ENCODE measurements around the gene FAF2.
"Not testable (repeated sequence)": the region's sequence is repeated elsewhere in the genome, so short reads cannot be mapped to it uniquely, and the experiment has no call there.

Gene FAF2, protein sequence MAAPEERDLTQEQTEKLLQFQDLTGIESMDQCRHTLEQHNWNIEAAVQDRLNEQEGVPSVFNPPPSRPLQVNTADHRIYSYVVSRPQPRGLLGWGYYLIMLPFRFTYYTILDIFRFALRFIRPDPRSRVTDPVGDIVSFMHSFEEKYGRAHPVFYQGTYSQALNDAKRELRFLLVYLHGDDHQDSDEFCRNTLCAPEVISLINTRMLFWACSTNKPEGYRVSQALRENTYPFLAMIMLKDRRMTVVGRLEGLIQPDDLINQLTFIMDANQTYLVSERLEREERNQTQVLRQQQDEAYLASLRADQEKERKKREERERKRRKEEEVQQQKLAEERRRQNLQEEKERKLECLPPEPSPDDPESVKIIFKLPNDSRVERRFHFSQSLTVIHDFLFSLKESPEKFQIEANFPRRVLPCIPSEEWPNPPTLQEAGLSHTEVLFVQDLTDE

DNA sequence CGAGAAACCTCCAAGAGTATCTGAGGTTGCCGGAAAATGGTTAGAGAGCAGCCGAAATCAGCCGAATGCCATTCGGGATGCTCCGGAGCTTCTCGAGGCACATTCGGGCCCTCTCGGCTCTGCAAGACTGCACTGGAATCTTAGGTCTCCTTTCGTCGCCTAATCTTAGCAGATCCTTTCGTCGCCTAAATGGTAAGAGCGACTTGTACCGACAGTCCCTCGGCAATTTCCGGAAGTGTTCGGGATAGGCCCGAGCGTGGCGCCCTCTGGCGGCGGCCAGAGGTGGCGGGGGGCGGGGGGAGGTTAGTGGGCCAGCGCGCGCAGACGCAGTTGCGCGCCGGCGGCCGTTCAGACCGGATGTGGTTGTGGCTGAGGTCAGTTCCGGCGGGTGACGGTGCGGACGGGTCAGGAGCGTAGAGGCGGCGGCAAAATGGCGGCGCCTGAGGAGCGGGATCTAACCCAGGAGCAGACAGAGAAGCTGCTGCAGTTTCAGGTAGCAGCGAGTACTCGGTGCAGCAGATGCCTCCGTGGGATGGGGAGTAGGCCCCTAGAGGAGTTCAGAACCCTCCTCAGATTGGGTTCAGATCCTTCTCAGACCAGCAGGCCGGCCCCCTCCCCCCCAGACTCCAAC is at the start of gene FAF2:
Gene FAF2, plus strand, starts transcription at position 408 of the 631 bp plus-strand sequence. Its CDS starts 23 bp downstream, at position 431.
- Histone ChIP-seq H3K4me3 (ENCODE audit: low read depth, low read length) (peak within 1 kb of the TSS; percentile 95), H3K9me3 (ENCODE audit: control insufficient read depth, insufficient read depth, low read length) (no peaks in the 10 kb centered on the region), H3K36me3 (ENCODE audit: control insufficient read depth, insufficient read depth, low read length) (no peaks in the 10 kb centered on the region), H3K9ac (ENCODE audit: low read depth, low read length) (peak within 1 kb of the TSS; percentile 97), H3K27me3 (ENCODE audit: control insufficient read depth, insufficient read depth, low read length) (no peaks in the 10 kb centered on the region), H3K4me1 (ENCODE audit: control insufficient read depth, insufficient read depth, low read length) (peaks cover 3% of the 10 kb centered on the region)

DNA sequence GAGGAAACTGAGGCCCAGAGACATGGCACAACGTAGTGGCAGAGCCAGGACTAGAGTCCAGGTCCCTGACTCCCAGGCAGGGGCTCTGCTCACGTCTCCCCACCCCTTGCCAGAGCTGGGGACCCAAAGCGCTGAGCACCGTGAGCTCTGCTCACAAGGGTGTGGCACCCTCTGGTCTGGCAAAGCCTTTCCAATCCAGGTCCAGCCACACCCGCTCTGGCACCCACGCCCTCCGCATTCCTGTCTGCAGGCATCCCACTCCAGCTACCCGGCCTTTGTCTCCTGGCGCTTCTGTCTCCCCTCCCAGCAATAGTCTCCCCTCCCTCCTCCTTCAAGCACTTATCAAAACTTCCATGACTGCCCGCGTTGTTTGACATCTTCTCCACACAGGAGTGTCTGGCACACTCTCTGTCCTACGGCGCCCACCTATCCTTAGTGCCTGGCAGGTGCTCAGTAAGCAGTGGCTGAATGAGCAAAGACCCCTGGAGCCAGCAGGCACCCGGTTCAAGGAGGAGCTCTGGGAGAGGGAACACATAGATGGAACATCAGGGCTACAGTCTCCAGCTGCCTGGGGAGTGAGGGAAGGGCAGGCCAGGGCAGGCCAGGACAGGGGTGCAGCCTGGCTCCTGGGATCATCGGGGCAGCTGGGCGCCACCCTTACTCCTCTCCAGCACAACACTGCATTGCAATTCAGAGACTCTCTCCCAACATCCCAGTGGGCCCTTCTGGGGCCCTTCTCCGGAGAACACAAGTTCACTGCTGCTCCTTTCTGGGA is 47.6 kb upstream of the FAF2 start:
- Histone ChIP-seq H3K9me3 (ENCODE audit: control insufficient read depth, insufficient read depth, low read length) (no peaks in the 10 kb centered on the region), H3K9ac (ENCODE audit: low read depth, low read length) (no peak overlapping the region), H3K4me3 (ENCODE audit: low read depth, low read length) (no peak overlapping the region), H3K36me3 (ENCODE audit: control insufficient read depth, insufficient read depth, low read length) (no peaks in the 10 kb centered on the region), H3K27me3 (ENCODE audit: control insufficient read depth, insufficient read depth, low read length) (no peaks in the 10 kb centered on the region), H3K4me1 (ENCODE audit: control insufficient read depth, insufficient read depth, low read length) (no peaks in the 10 kb centered on the region)

DNA sequence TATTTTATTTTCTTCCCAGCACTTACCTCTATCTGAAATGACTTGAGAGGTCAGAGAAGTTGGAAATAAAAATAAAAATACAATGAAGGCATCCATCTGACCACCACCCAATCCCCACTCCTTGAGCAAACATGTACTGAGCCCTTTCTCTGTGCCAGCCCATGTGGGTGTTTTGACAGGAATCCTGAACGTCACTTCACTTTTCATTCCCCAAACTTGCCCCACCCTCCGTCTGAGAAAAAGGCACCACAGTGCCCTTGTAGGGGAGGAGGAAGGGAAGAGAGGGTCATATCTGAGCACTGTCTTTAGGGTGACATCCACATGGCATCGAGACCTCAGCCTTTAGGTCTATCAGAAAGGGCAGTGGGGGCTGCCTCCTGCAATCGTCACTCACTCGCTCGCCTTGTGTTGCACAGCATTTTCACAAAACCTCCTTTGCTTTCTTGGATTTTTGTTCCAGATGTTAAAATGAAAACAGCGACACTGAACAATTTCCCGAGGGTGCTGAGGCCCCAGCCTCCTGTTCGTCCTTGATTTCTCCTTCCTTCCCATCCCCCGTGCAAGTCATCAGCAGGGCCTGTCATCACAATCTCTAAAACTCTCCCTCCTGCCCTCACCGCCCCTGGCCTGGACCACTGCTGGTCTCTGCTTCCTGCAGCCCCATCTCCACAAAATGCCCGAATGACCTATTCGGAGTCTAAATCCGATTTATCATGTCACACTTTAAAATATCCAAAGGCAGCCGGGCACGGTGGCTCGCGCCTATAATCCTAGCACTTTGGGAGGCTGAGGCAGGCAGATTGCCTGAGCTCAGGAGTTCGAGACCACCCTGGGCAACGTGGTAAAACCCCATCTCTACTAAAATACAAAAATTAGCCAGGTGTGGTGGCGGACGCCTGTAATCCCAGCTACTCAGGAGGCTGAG is 46.6 kb upstream of the FAF2 start:
- H3K4me1 ChIP-seq (ENCODE audit: control insufficient read depth, insufficient read depth, low read length) = no peaks in the 10 kb centered on the region
- H3K36me3 ChIP-seq (ENCODE audit: control insufficient read depth, insufficient read depth, low read length) = no peaks in the 10 kb centered on the region
- H3K9ac ChIP-seq (ENCODE audit: low read depth, low read length) = no peak overlapping the region
- H3K9me3 ChIP-seq (ENCODE audit: control insufficient read depth, insufficient read depth, low read length) = no peaks in the 10 kb centered on the region
- no peaks in the 10 kb centered on the region for H3K27me3 ChIP-seq (ENCODE audit: control insufficient read depth, insufficient read depth, low read length)
- no peak overlapping the region for H3K4me3 ChIP-seq (ENCODE audit: low read depth, low read length)

DNA sequence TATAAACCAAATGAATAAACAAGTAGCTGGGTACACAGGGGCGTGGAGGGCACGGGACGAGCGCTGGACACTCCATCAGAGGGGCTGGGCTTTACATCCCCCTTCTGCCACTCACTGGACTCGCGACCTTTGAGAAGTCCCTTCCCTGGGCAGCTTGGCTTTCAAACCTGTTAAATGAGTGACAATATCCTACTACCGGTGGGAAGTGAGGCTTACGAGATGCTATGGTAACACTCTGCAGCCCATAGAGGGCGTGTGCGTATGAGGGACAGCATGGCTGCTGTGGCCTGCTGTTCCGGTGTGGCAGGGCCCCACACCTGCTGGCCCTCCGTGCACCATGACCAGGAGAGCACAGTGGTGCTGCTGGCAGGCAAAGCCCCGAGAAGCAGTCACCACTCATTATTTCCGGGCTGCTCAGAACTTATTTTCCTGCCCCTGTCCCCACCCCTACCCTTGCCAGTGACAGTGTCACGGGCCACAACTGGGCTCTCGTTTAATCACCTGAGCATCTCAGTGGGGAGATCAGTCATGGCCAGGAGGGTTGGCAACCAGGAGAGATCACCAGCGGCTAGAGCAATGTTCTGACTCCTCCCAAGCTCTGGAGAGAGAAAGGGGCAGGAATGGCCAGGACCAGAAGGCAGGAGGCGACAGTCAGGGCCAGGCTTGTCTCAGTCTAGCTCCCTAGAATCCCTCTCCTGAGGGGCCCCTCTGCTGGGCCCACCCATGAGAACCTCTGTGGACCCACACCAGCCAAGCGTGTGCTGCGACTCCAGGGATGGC is 42.3 kb upstream of the FAF2 start:
- Histone ChIP-seq H3K9ac (ENCODE audit: low read depth, low read length) (no peak overlapping the region), H3K4me1 (ENCODE audit: control insufficient read depth, insufficient read depth, low read length) (no peaks in the 10 kb centered on the region), H3K27me3 (ENCODE audit: control insufficient read depth, insufficient read depth, low read length) (no peaks in the 10 kb centered on the region), H3K4me3 (ENCODE audit: low read depth, low read length) (no peak overlapping the region), H3K36me3 (ENCODE audit: control insufficient read depth, insufficient read depth, low read length) (no peaks in the 10 kb centered on the region), H3K9me3 (ENCODE audit: control insufficient read depth, insufficient read depth, low read length) (no peaks in the 10 kb centered on the region)

DNA sequence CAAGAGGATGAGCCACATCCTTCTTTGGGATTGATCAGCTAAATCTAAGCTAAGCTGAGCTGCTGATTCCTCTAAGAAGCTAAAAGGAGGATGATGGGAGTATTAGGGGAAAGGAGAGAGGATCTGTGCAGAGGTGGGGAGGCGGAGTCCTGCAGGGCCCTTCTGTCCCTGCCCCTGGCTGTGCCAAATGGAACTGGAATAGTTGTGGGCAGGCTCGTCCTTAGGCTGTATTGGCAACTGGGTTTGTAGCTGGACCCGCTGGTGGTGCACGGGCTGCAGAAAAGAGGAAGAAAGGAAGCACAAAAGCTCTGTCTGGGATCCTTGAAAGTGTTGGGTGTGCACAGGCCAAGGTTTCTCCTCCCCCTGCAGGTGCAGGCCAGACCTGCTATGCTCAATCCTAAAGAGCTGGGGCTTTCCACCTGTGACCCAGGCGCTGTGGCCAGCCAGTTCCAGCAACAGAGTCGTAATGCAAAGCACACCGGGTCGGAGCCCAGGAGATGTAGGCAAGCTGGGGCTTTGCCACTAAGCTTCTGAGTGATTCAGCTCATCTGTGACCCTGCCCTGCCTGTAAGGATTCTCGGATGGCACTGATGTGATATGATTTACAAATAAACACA is 41.6 kb upstream of the FAF2 start:
- H3K9ac ChIP-seq (ENCODE audit: low read depth, low read length) = no peak overlapping the region
- no peaks in the 10 kb centered on the region for H3K36me3 ChIP-seq (ENCODE audit: control insufficient read depth, insufficient read depth, low read length)
- no peaks in the 10 kb centered on the region for H3K9me3 ChIP-seq (ENCODE audit: control insufficient read depth, insufficient read depth, low read length)
- H3K27me3 ChIP-seq (ENCODE audit: control insufficient read depth, insufficient read depth, low read length) = no peaks in the 10 kb centered on the region
- no peaks in the 10 kb centered on the region for H3K4me1 ChIP-seq (ENCODE audit: control insufficient read depth, insufficient read depth, low read length)
- no peak overlapping the region for H3K4me3 ChIP-seq (ENCODE audit: low read depth, low read length)

DNA sequence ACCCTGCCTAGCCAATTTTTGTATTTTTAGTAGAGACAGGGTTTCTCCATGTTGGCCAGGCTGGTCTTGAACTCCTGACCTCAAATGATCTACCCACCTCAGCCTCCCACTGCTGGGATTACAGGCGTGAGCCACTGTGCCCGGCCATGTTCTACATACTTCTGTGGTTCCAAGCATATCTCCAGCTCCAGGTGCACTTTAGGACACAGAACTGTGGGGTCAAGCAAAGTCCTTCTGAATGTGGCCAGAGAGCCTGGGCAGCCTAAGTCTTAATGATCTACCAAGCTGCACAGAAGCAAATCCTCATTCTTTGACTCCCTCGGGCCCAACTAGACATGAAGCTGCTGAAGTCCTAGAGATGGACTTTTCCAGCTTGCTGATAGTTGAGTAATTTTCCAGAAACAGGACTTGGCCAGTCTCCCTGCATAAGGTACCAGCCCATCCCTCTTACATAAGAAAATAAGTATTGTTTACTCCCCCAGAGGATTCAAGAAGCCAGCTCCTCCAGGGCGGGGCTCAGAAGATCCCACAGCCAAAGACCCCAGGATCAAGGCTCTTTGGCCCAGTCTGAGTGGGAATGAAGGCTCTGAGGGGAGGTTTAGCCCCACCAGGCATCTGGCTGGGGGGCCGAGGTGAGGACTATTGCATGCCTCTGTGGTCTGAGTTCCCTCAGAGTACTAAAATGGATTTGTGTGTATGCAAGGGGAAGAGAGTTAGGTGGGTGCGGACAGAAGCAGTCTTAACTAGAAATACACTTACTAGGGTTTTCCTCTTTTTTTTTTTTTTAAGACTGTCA is 40.5 kb upstream of the FAF2 start:
- H3K4me3 ChIP-seq (ENCODE audit: low read depth, low read length) = no peak overlapping the region
- H3K9me3 ChIP-seq (ENCODE audit: control insufficient read depth, insufficient read depth, low read length) = no peaks in the 10 kb centered on the region
- H3K36me3 ChIP-seq (ENCODE audit: control insufficient read depth, insufficient read depth, low read length) = no peaks in the 10 kb centered on the region
- no peaks in the 10 kb centered on the region for H3K27me3 ChIP-seq (ENCODE audit: control insufficient read depth, insufficient read depth, low read length)
- no peaks in the 10 kb centered on the region for H3K4me1 ChIP-seq (ENCODE audit: control insufficient read depth, insufficient read depth, low read length)
- H3K9ac ChIP-seq (ENCODE audit: low read depth, low read length) = no peak overlapping the region

DNA sequence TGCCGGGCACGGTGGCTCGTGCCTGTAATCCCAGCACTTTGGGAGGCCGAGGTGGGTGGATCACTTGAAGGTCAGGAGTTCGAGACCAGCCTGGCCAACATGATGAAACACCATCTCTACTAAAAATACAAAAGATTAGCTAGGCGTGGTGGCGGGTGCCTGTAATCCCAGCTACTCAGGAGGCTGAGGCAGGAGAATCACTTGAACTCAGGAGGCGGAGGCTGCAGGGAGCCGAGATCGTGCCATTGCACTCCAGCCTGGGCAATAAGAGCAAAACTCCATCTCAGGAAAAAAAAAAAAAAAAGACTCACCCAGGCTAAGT is 40.0 kb upstream of the FAF2 start:
- not testable (repeated sequence) for H3K9me3 ChIP-seq (ENCODE audit: control insufficient read depth, insufficient read depth, low read length); H3K36me3 ChIP-seq (ENCODE audit: control insufficient read depth, insufficient read depth, low read length); H3K4me1 ChIP-seq (ENCODE audit: control insufficient read depth, insufficient read depth, low read length); H3K27me3 ChIP-seq (ENCODE audit: control insufficient read depth, insufficient read depth, low read length); H3K4me3 ChIP-seq (ENCODE audit: low read depth, low read length); H3K9ac ChIP-seq (ENCODE audit: low read depth, low read length)

DNA sequence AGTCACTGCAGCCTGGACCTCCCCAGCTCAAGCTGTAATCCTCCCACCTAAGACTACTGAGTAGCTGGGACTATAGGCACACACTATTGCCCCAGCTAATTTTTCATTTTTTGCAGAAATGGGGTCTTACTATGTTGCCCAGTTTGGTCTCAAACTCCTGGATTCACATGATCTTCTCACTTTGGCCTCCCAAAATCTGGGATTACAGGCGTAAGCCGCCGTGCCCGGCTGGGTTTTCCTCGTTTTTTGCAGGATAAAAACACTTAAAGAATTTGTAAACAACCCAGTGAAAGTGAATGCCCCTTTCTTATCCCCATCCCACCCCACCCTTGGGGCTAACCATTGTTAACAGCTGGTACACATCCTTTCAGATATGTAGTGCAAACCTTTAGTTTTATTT is 39.6 kb upstream of the FAF2 start:
- Histone ChIP-seq H3K4me3 (ENCODE audit: low read depth, low read length) (no peak overlapping the region), H3K4me1 (ENCODE audit: control insufficient read depth, insufficient read depth, low read length) (no peaks in the 10 kb centered on the region), H3K9me3 (ENCODE audit: control insufficient read depth, insufficient read depth, low read length) (no peaks in the 10 kb centered on the region), H3K27me3 (ENCODE audit: control insufficient read depth, insufficient read depth, low read length) (no peaks in the 10 kb centered on the region), H3K36me3 (ENCODE audit: control insufficient read depth, insufficient read depth, low read length) (no peaks in the 10 kb centered on the region), H3K9ac (ENCODE audit: low read depth, low read length) (no peak overlapping the region)

DNA sequence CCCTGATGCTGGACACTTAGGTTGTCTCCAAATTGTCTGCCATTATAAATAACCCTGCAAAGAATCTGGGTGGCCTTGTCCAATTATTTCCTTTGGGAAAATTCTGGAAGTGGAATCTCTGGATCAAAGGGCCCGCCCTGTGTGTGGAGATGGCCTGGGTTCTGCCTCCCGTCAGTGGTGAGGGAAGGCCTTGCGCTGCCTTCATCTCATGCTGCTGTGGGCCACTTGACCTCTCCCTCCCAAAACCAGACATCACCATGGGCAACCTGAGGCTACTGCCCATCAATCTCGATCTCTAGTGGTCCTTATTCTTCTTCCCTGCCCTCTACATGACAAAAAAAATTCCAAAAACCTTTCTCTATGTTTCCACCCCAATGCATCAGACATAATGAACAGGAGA is 38.4 kb upstream of the FAF2 start:
- no peaks in the 10 kb centered on the region for H3K36me3 ChIP-seq (ENCODE audit: control insufficient read depth, insufficient read depth, low read length)
- no peak overlapping the region for H3K9ac ChIP-seq (ENCODE audit: low read depth, low read length)
- no peak overlapping the region for H3K4me3 ChIP-seq (ENCODE audit: low read depth, low read length)
- H3K4me1 ChIP-seq (ENCODE audit: control insufficient read depth, insufficient read depth, low read length) = no peaks in the 10 kb centered on the region
- H3K27me3 ChIP-seq (ENCODE audit: control insufficient read depth, insufficient read depth, low read length) = no peaks in the 10 kb centered on the region
- no peaks in the 10 kb centered on the region for H3K9me3 ChIP-seq (ENCODE audit: control insufficient read depth, insufficient read depth, low read length)
